ENCODE measurements around the gene GCNT4.

Gene GCNT4

GRCh38 chr5:75044406-75044805 is 8.0 kb downstream of the GCNT4 start:
- peaks cover 8% of the 10 kb centered on the region for H3K27me3 ChIP-seq
- no peak for DNase-seq
- H3K4me3 ChIP-seq (ENCODE audit: low read depth, low read length): no peak overlapping the region
- H3K4me1 ChIP-seq: no peaks in the 10 kb centered on the region
- no peaks in the 10 kb centered on the region for H3K36me3 ChIP-seq
- H3K9me3 ChIP-seq: no peaks in the 10 kb centered on the region
- TF ChIP-seq, protein P1, sequence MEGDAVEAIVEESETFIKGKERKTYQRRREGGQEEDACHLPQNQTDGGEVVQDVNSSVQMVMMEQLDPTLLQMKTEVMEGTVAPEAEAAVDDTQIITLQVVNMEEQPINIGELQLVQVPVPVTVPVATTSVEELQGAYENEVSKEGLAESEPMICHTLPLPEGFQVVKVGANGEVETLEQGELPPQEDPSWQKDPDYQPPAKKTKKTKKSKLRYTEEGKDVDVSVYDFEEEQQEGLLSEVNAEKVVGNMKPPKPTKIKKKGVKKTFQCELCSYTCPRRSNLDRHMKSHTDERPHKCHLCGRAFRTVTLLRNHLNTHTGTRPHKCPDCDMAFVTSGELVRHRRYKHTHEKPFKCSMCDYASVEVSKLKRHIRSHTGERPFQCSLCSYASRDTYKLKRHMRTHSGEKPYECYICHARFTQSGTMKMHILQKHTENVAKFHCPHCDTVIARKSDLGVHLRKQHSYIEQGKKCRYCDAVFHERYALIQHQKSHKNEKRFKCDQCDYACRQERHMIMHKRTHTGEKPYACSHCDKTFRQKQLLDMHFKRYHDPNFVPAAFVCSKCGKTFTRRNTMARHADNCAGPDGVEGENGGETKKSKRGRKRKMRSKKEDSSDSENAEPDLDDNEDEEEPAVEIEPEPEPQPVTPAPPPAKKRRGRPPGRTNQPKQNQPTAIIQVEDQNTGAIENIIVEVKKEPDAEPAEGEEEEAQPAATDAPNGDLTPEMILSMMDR (IDR thresholded peaks at IDR 0.05; ENCODE audit: low read depth, low read length): no peak

- no peak for DNase-seq
- Histone ChIP-seq H3K36me3 (no peaks in the 10 kb centered on the region), H3K27me3 (peaks cover 8% of the 10 kb centered on the region), H3K9me3 (no peaks in the 10 kb centered on the region), H3K4me3 (ENCODE audit: low read depth, low read length) (no peak overlapping the region), H3K4me1 (no peaks in the 10 kb centered on the region)
- TF ChIP-seq, protein P1 (IDR thresholded peaks at IDR 0.05; ENCODE audit: low read depth, low read length): no peak
Measured at GRCh38 chr5:75043633-75044264, 8.6 kb downstream of the GCNT4 start.

DNA sequence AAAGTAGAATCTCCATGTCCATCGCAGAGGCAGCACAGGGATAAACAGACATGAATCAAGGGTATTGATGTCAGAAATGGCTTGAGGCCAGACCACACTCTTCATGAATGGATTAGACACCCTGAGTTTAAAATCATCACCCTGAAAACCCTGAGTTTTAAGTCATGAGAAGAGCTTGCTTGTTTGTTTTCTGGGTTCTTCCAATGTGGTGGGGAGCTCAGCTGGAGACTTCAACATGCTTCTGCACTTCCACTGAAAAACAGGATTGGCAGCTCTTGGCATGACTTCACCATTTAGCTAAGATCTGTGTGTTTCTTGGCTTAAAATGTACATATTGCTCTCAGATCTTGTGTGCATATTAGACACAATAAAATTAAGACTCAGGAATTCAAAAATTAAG is 9.8 kb downstream of the GCNT4 start:
- H3K36me3 ChIP-seq: no peaks in the 10 kb centered on the region
- DNase-seq: no peak
- TF ChIP-seq, protein P1 (IDR thresholded peaks at IDR 0.05; ENCODE audit: low read depth, low read length): no peak
- no peak overlapping the region for H3K4me3 ChIP-seq (ENCODE audit: low read depth, low read length)
- H3K27me3 ChIP-seq: peaks cover 8% of the 10 kb centered on the region
- H3K4me1 ChIP-seq: no peaks in the 10 kb centered on the region
- no peaks in the 10 kb centered on the region for H3K9me3 ChIP-seq

GRCh38 chr5:75040973-75041372 is 11.4 kb downstream of the GCNT4 start:
- DNase-seq: no peak
- Histone ChIP-seq H3K36me3 (no peaks in the 10 kb centered on the region), H3K27me3 (peaks cover 5% of the 10 kb centered on the region), H3K9me3 (no peaks in the 10 kb centered on the region), H3K4me1 (no peaks in the 10 kb centered on the region), H3K4me3 (ENCODE audit: low read depth, low read length) (no peak overlapping the region)
- TF ChIP-seq, protein P1 (IDR thresholded peaks at IDR 0.05; ENCODE audit: low read depth, low read length): no peak

- no peak for DNase-seq
- no peak overlapping the region for H3K4me3 ChIP-seq (ENCODE audit: low read depth, low read length)
- H3K27me3 ChIP-seq: no peaks in the 10 kb centered on the region; the same call in 1 of the 2 replicates
Measured at GRCh38 chr5:75037106-75037505, 15.3 kb downstream of the GCNT4 start.

GRCh38 chr5:75034137-75034739 is 18.1 kb downstream of the GCNT4 start:
- no peak overlapping the region for H3K4me3 ChIP-seq (ENCODE audit: low read depth, low read length)
- no peaks in the 10 kb centered on the region for H3K9me3 ChIP-seq
- TF ChIP-seq, protein P1 (IDR thresholded peaks at IDR 0.05; ENCODE audit: low read depth, low read length): no peak
- no peak for DNase-seq
- peaks cover 2% of the 10 kb centered on the region; the same call in 1 of the 2 replicates for H3K27me3 ChIP-seq
- H3K4me1 ChIP-seq: no peaks in the 10 kb centered on the region
- H3K36me3 ChIP-seq: no peaks in the 10 kb centered on the region

More at GRCh38 chr5:75037106-75037505, 15.3 kb downstream of the GCNT4 start:
- no peaks in the 10 kb centered on the region for H3K36me3 ChIP-seq
- H3K4me1 ChIP-seq: no peaks in the 10 kb centered on the region
- TF ChIP-seq, protein P1 (IDR thresholded peaks at IDR 0.05; ENCODE audit: low read depth, low read length): no peak
- no peaks in the 10 kb centered on the region for H3K9me3 ChIP-seq

All from BE2C (cell line).